C4-2B (cell line): Measurements from ENCODE around the gene LRRC37B.

Experiments used
- CTCF ChIP-seq: fragments of 450-650 bp; conservative IDR thresholded peaks from 2 replicates; pipeline ENCODE4 v1.5.1; 2017; ENCODE audit warnings: mild to moderate bottlenecking
- ZFX ChIP-seq: fragments of 450-650 bp; IDR thresholded peaks from 2 replicates; pipeline ENCODE4 v1.6.1; 2017

DNA sequence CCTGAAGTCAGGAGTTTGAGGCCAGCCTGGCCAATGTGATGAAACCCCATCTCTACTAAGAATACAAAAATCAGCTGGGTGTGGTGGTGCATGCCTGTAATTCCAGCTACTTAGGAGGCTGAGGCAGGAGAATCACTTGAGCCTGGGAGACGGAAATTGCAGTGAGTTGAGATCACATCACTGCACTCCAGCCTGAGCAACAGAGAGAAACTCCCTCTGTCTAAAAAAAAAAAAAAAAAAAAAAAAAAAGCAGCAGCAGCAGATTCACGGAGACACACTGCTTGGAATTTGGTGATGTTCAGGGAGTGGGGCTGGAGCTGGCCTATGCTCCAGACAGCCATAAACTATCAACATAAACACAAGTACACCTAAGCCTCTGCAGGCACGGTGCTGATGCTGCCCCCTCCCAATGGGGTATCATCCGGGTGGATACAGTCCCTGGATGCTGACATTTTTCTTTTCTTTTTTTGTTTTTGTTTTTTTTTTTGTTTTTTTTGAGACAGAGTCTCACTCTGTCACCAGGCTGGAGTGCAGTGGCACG is 95.5 kb downstream of the LRRC37B start:
- TF ChIP-seq CTCF (no peak), ZFX (no peak)
